HCT116 (cell line): ENCODE measurements around the gene HOXA11. TPM values are rescaled to one million over a fixed set of nuclear protein-coding genes. Genes with fewer than 3 reads are reported as not detected.
A peak's percentile ranks its signal among the peaks of the same experiment; 100 is the strongest.

Experiments used
- ATAC-seq: fragments of 200-7000 bp; cut with Tn5 transposase; 2 replicates; pipeline ENCODE4 v1.9.1; 2020; ENCODE audit warnings: mild to moderate bottlenecking, moderate library complexity
- BruUV-seq: library from RNA; stranded (reverse); fragments of 400-500 nt; replicated peaks from 2 replicates; lab custom pipeline; 2021; lab: Mats Ljungman, UMichigan
- CTCF ChIA-PET: fragments of 300-600 bp; sonication (Branson Sonifier 250); formaldehyde crosslinking; loops from one replicate; lab custom pipeline; 2021; ENCODE audit warnings: antibody characterized with exemption; lab: Charles Lee
- POLR2A ChIA-PET: fragments of 300-600, 350-600 bp; sonication (Branson Sonifier 250); formaldehyde crosslinking; loops from one replicate; lab custom pipeline; 2021; ENCODE audit warnings: antibody characterized with exemption; lab: Charles Lee
- RAD21 ChIA-PET, 2 experiments: fragments of 300-600 bp; sonication (Branson Sonifier 250); formaldehyde crosslinking; loops; one replicate each; lab custom pipeline; 2023; ENCODE audit warnings: low total read pairs in 2 of 2; ENCODE audit not compliant: uncharacterized antibody in 2 of 2, unreplicated experiment in 2 of 2, low non-redundant PET in 1 of 2; lab: Charles Lee
- DNase-seq: peaks from one replicate; pipeline ENCODE4 v3.0.0-alpha.2; 2010; ENCODE audit warnings: low read depth, low spot score
- H2AFZ ChIP-seq: fragments of 200-600 bp; shearing (Covaris generic), sonication (generic); 2 replicates; pipeline ENCODE4 v1.6.1; 2017; ENCODE audit warnings: low read depth, mixed run types, mixed read lengths, antibody characterized with exemption, low read length; ENCODE audit not compliant: poor library complexity, severe bottlenecking
- H3K27ac ChIP-seq: 2 replicates; pipeline ENCODE4 v1.5.1; 2012; ENCODE audit warnings: low read depth, low read length
- H3K27me3 ChIP-seq: fragments of 200-600 bp; sonication (generic); 2 replicates; pipeline ENCODE4 v1.6.1; 2016; ENCODE audit warnings: mixed run types, low read length, mixed read lengths; ENCODE audit not compliant: insufficient read depth
- H3K36me3 ChIP-seq, 2 experiments: fragments of 200-500 bp in 1 of 2; fragments of 200-600 bp in 1 of 2; sonication (Bioruptor generic) in 1 of 2; sonication (generic) in 1 of 2; 2 replicates each; pipeline versions ENCODE4 v1.5.1 to v1.6.1; 2014 to 2016; ENCODE audit warnings: low read length in 2 of 2, inconsistent platforms in 1 of 2, mixed read lengths in 1 of 2, mixed run types in 1 of 2; ENCODE audit not compliant: insufficient read depth in 2 of 2, control insufficient read depth in 1 of 2
- H3K4me1 ChIP-seq, 2 experiments: fragments of 200-600 bp in 1 of 2; sonication (generic) in 1 of 2; 2 replicates each; pipeline versions ENCODE4 v1.5.1 to v1.6.1; 2012 to 2017; ENCODE audit warnings: low read length in 2 of 2, inconsistent platforms in 1 of 2, mild to moderate bottlenecking in 1 of 2, mixed read lengths in 1 of 2, mixed run types in 1 of 2, moderate library complexity in 1 of 2; ENCODE audit not compliant: insufficient read depth in 2 of 2, control insufficient read depth in 1 of 2
- H3K4me2 ChIP-seq: fragments of 200-600 bp; sonication (generic); 2 replicates; pipeline ENCODE4 v1.6.1; 2017; ENCODE audit warnings: mixed run types, low read length, mixed read lengths
- H3K4me3 ChIP-seq, 2 experiments: fragments of 200-600 bp in 1 of 2; sonication (generic) in 1 of 2; replicated peaks in 1 of 2; 2 replicates each; pipeline ENCODE4 v1.5.1; 2011 to 2016; ENCODE audit warnings: low read length in 2 of 2, control low read depth in 1 of 2, low read depth in 1 of 2, mild to moderate bottlenecking in 1 of 2, mixed read lengths in 1 of 2, mixed run types in 1 of 2
- H3K79me2 ChIP-seq: fragments of 200-600 bp; sonication (generic); 2 replicates; pipeline ENCODE4 v1.6.1; 2017; ENCODE audit warnings: mild to moderate bottlenecking, mixed run types, low read length, moderate library complexity, mixed read lengths; ENCODE audit not compliant: insufficient read depth
- H3K9ac ChIP-seq: fragments of 200-600 bp; sonication (generic); 2 replicates; pipeline ENCODE4 v1.6.1; 2016; ENCODE audit warnings: low read length, mixed read lengths
- H3K9me2 ChIP-seq: fragments of 200-600 bp; sonication (generic), shearing (Covaris generic); 2 replicates; pipeline ENCODE4 v1.6.1; 2017; ENCODE audit warnings: mixed run types, mild to moderate bottlenecking, moderate library complexity; ENCODE audit not compliant: insufficient read depth
- H3K9me3 ChIP-seq, 2 experiments: fragments of 200-500 bp in 1 of 2; fragments of 200-600 bp in 1 of 2; sonication (Bioruptor generic) in 1 of 2; sonication (generic) in 1 of 2; 2 replicates each; pipeline ENCODE4 v1.6.1; 2014 to 2017; ENCODE audit warnings: low read length in 2 of 2, mixed read lengths in 2 of 2, inconsistent platforms in 1 of 2, low read depth in 1 of 2, mild to moderate bottlenecking in 1 of 2, mixed run types in 1 of 2, moderate library complexity in 1 of 2; ENCODE audit not compliant: control insufficient read depth in 1 of 2, insufficient read depth in 1 of 2
- H4K20me1 ChIP-seq: fragments of 200-600 bp; sonication (generic), shearing (Covaris generic); 2 replicates; pipeline ENCODE4 v1.6.1; 2017; ENCODE audit warnings: mixed run types, mild to moderate bottlenecking, moderate library complexity; ENCODE audit not compliant: insufficient read depth
- CTCF ChIP-seq, 3 experiments: fragments of 200-600 bp in 1 of 3; sonication (generic) in 1 of 3; IDR thresholded peaks in 2 of 3; conservative IDR thresholded peaks in 1 of 3; 2 replicates each; pipeline ENCODE4 v1.5.1; 2012 to 2017; ENCODE audit warnings: low read depth in 2 of 3, low read length in 2 of 3, antibody characterized with exemption in 1 of 3, borderline replicate concordance in 1 of 3, control low read depth in 1 of 3, mild to moderate bottlenecking in 1 of 3, mixed read lengths in 1 of 3, mixed run types in 1 of 3, moderate library complexity in 1 of 3; ENCODE audit not compliant: insufficient read depth in 1 of 3
- EGR1 ChIP-seq: IDR thresholded peaks from 2 replicates; pipeline ENCODE4 v1.6.1; 2012; ENCODE audit warnings: low read depth
- FOSL1 ChIP-seq: IDR thresholded peaks from 2 replicates; pipeline ENCODE4 v1.6.1; 2012; ENCODE audit warnings: low read depth
- MAX ChIP-seq: IDR thresholded peaks from 2 replicates; pipeline ENCODE4 v1.6.1; 2012
- REST ChIP-seq: IDR thresholded peaks from 2 replicates; pipeline ENCODE4 v1.6.1; 2012; ENCODE audit warnings: low read depth
- SIN3A ChIP-seq: IDR thresholded peaks from 2 replicates; pipeline ENCODE4 v1.6.1; 2012; ENCODE audit warnings: low read depth
- SP1 ChIP-seq: IDR thresholded peaks from 2 replicates; pipeline ENCODE4 v1.6.1; 2012; ENCODE audit warnings: low read depth
- YY1 ChIP-seq: IDR thresholded peaks from 2 replicates; pipeline ENCODE4 v1.6.1; 2011; ENCODE audit warnings: low read length, low read depth, moderate library complexity, mild to moderate bottlenecking; ENCODE audit not compliant: insufficient replicate concordance; ENCODE audit errors: extremely low read depth
- ZBTB33 ChIP-seq: IDR thresholded peaks from 2 replicates; pipeline ENCODE4 v1.6.1; 2011; ENCODE audit warnings: mild to moderate bottlenecking, low read length, moderate library complexity; ENCODE audit not compliant: insufficient replicate concordance; ENCODE audit errors: extremely low read depth
- ZFX ChIP-seq: fragments of 450-650 bp; IDR thresholded peaks from 2 replicates; pipeline ENCODE4 v1.6.1; 2017
- intact Hi-C: fragments of 100-400 bp; cut with micrococcal nuclease; formaldehyde crosslinking; loops from 2 replicates; pipeline ENCODE4 v1.10.0; 2022
- total RNA-seq: library from RNA; stranded (reverse); gene quantifications from one replicate; pipeline ENCODE4 v1.2.1, GENCODE V29; 2021; ENCODE audit not compliant: unreplicated experiment

The HOXA11 gene
- total RNA-seq, 1 experiment from 2014 or later = 6.8 TPM

GRCh38 chr7:27209933-27210440 is 25.0 kb upstream of the HOXA11 start:
- peak; percentile 2; the same call in 1 of the 2 replicates for TF ChIP-seq ZFX
- TF ChIP-seq EGR1 = no peak
- Histone ChIP-seq H2AFZ (peak overlapping the region; percentile 99), H3K9me2 (no peaks in the 10 kb centered on the region), H3K4me2 (peak overlapping the region; percentile 78), H3K27ac (no peak overlapping the region), H3K36me3 (no peaks in the 10 kb centered on the region), H3K4me1 (peaks cover 4 to 14% of the 10 kb centered on the region in 2 experiments; a peak in 3 of 4 replicates), H3K9me3 (no peaks in the 10 kb centered on the region), H3K9ac (no peak overlapping the region), H3K79me2 (no peaks in the 10 kb centered on the region), H3K27me3 (no peaks in the 10 kb centered on the region), H3K4me3 (peak overlapping the region in 1 of 2 experiments; percentile 43; a peak in 1 of 4 replicates), H4K20me1 (no peaks in the 10 kb centered on the region)
- BruUV-seq = no TSS peak
- POLR2A ChIA-PET = interaction anchor here (1.0 kb wide), 1 partner anchor 12 kb away, joined by 3 read pairs; no protein-coding TSS in a partner anchor
- DNase-seq (no peak), ATAC-seq (peak; percentile 33; the same call in 1 of the 2 replicates)
- intact Hi-C loops = loop anchor here (1.0 to 2.0 kb wide), 2 partner anchors 366 to 565 kb away; no protein-coding TSS in a partner anchor
- CTCF ChIA-PET = interaction anchor here (0.7 to 1.6 kb wide), 6 partner anchors 10 to 810 kb away, joined by 3 to 8 read pairs (median 4); partner anchors contain the start of gene HOXA13
- RAD21 ChIA-PET = no interaction called here

GRCh38 chr7:27208998-27209397 is 24.0 kb upstream of the HOXA11 start:
- ATAC-seq (no peak), DNase-seq (no peak)
- intact Hi-C loops = no loop called here
- H3K4me1 ChIP-seq = peaks cover 4 to 14% of the 10 kb centered on the region in 2 experiments; a peak in 3 of 4 replicates
- no peak overlapping the region for H2AFZ ChIP-seq
- no peaks in the 10 kb centered on the region for H3K9me2 ChIP-seq
- CTCF ChIA-PET = interaction anchor here (0.7 to 1.6 kb wide), 4 partner anchors 9 to 1082 kb away, joined by 3 to 5 read pairs (median 4); partner anchors contain the start of gene HOXA13
- no peak overlapping the region for H3K27ac ChIP-seq
- RAD21 ChIA-PET = no interaction called here
- no peak overlapping the region for H3K9ac ChIP-seq
- H3K79me2 ChIP-seq = no peaks in the 10 kb centered on the region
- POLR2A ChIA-PET = interaction anchor here (0.6 kb wide), 1 partner anchor 1379 kb away, joined by 3 read pairs; no protein-coding TSS in a partner anchor
- no peak overlapping the region for H3K4me2 ChIP-seq
- no peaks in the 10 kb centered on the region for H3K27me3 ChIP-seq
- no peaks in the 10 kb centered on the region for H3K9me3 ChIP-seq
- no peaks in the 10 kb centered on the region for H3K36me3 ChIP-seq
- no peaks in the 10 kb centered on the region for H4K20me1 ChIP-seq
- no TSS peak for BruUV-seq
- H3K4me3 ChIP-seq = no peak overlapping the region
- no peak for TF ChIP-seq SIN3A
- TF ChIP-seq CTCF (IDR thresholded peaks at IDR 0.05 in 2 of 3, conservative IDR thresholded peaks at IDR 0.05 in 1 of 3; ENCODE audit: borderline replicate concordance in 1 of 3, insufficient read depth in 1 of 3, low read depth in 2 of 3, low read length in 2 of 3) = no peak
- no peak for TF ChIP-seq SP1
- TF ChIP-seq REST = no peak
- no peak for TF ChIP-seq MAX
- no peak for TF ChIP-seq YY1
- TF ChIP-seq ZBTB33 = no peak
- no peak for TF ChIP-seq FOSL1
